ENCODE measurements around the gene GRK6. TPM values are rescaled to one million over a fixed set of nuclear protein-coding genes. Genes with fewer than 3 reads are reported as not detected.

The GRK6 gene
- polyA plus RNA-seq, 1 donor = 16.6 TPM

- no peaks in the 10 kb centered on the region for H3K9me3 ChIP-seq (ENCODE audit: control insufficient read depth, low read depth, low read length)
- no CpG with 5 or more reads among the region's 26 CpGs for WGBS (ENCODE audit: insufficient coverage, low lambda C conversion rate)
- H3K27me3 ChIP-seq (ENCODE audit: control insufficient read depth, insufficient read depth, low read length) = peaks cover 8% of the 10 kb centered on the region
- H3K4me3 ChIP-seq (ENCODE audit: low read length) = no peak overlapping the region
- no peak overlapping the region for H3K27ac ChIP-seq (ENCODE audit: low read length)
- H3K4me1 ChIP-seq (ENCODE audit: control insufficient read depth, insufficient read depth, low read length) = peaks cover 4% of the 10 kb centered on the region
- H3K36me3 ChIP-seq (ENCODE audit: control insufficient read depth, insufficient read depth, low read length) = peaks cover 41% of the 10 kb centered on the region
- DNase-seq = no peak
Measured at GRCh38 chr5:177440990-177441780, 14.7 kb downstream of the GRK6 start.

- Histone ChIP-seq H3K27me3 (ENCODE audit: control insufficient read depth, insufficient read depth, low read length) (peaks cover 12% of the 10 kb centered on the region), H3K4me3 (ENCODE audit: low read length) (no peak overlapping the region), H3K9me3 (ENCODE audit: control insufficient read depth, low read depth, low read length) (no peaks in the 10 kb centered on the region), H3K27ac (ENCODE audit: low read length) (no peak overlapping the region), H3K36me3 (ENCODE audit: control insufficient read depth, insufficient read depth, low read length) (peaks cover 34% of the 10 kb centered on the region), H3K4me1 (ENCODE audit: control insufficient read depth, insufficient read depth, low read length) (peaks cover 5% of the 10 kb centered on the region)
- WGBS (ENCODE audit: insufficient coverage, low lambda C conversion rate) = no CpG with 5 or more reads among the region's 20 CpGs
- no peak for DNase-seq
Measured at GRCh38 chr5:177442066-177442826, 15.8 kb downstream of the GRK6 start.

GRCh38 chr5:177443144-177443983 lies 16.9 kb downstream of the GRK6 start:
- no peaks in the 10 kb centered on the region for H3K9me3 ChIP-seq (ENCODE audit: control insufficient read depth, low read depth, low read length)
- DNase-seq = no peak

GRCh38 chr5:177444106-177445051 lies 17.9 kb downstream of the GRK6 start:
- peaks cover 21% of the 10 kb centered on the region for H3K36me3 ChIP-seq (ENCODE audit: control insufficient read depth, insufficient read depth, low read length)
- H3K27me3 ChIP-seq (ENCODE audit: control insufficient read depth, insufficient read depth, low read length) = peaks cover 32% of the 10 kb centered on the region
- H3K4me3 ChIP-seq (ENCODE audit: low read length) = no peak overlapping the region
- no peaks in the 10 kb centered on the region for H3K9me3 ChIP-seq (ENCODE audit: control insufficient read depth, low read depth, low read length)
- WGBS (ENCODE audit: insufficient coverage, low lambda C conversion rate) = no CpG with 5 or more reads among the region's 7 CpGs
- DNase-seq = no peak
- peaks cover 9% of the 10 kb centered on the region for H3K4me1 ChIP-seq (ENCODE audit: control insufficient read depth, insufficient read depth, low read length)
- H3K27ac ChIP-seq (ENCODE audit: low read length) = no peak overlapping the region

More at GRCh38 chr5:177443144-177443983, 16.9 kb downstream of the GRK6 start:
- Histone ChIP-seq H3K27ac (ENCODE audit: low read length) (no peak overlapping the region), H3K4me1 (ENCODE audit: control insufficient read depth, insufficient read depth, low read length) (peaks cover 9% of the 10 kb centered on the region), H3K27me3 (ENCODE audit: control insufficient read depth, insufficient read depth, low read length) (peaks cover 22% of the 10 kb centered on the region), H3K4me3 (ENCODE audit: low read length) (no peak overlapping the region), H3K36me3 (ENCODE audit: control insufficient read depth, insufficient read depth, low read length) (peaks cover 26% of the 10 kb centered on the region)
- WGBS (ENCODE audit: insufficient coverage, low lambda C conversion rate) = no CpG with 5 or more reads among the region's 15 CpGs

- Histone ChIP-seq H3K4me1 (ENCODE audit: control insufficient read depth, insufficient read depth, low read length) (peaks cover 9% of the 10 kb centered on the region), H3K27ac (ENCODE audit: low read length) (no peak overlapping the region), H3K36me3 (ENCODE audit: control insufficient read depth, insufficient read depth, low read length) (peaks cover 20% of the 10 kb centered on the region), H3K9me3 (ENCODE audit: control insufficient read depth, low read depth, low read length) (no peaks in the 10 kb centered on the region), H3K4me3 (ENCODE audit: low read length) (no peak overlapping the region), H3K27me3 (ENCODE audit: control insufficient read depth, insufficient read depth, low read length) (peaks cover 37% of the 10 kb centered on the region)
- DNase-seq = no peak
- 18% methylated on average over 3 of the region's 10 CpGs for WGBS (ENCODE audit: insufficient coverage, low lambda C conversion rate)
Measured at GRCh38 chr5:177445052-177445916, 18.8 kb downstream of the GRK6 start.

GRCh38 chr5:177445917-177446199 lies 19.4 kb downstream of the GRK6 start:
- no peak for DNase-seq
- Histone ChIP-seq H3K36me3 (ENCODE audit: control insufficient read depth, insufficient read depth, low read length) (peaks cover 15% of the 10 kb centered on the region), H3K9me3 (ENCODE audit: control insufficient read depth, low read depth, low read length) (no peaks in the 10 kb centered on the region), H3K4me1 (ENCODE audit: control insufficient read depth, insufficient read depth, low read length) (peaks cover 9% of the 10 kb centered on the region), H3K27ac (ENCODE audit: low read length) (no peak overlapping the region), H3K27me3 (ENCODE audit: control insufficient read depth, insufficient read depth, low read length) (peaks cover 37% of the 10 kb centered on the region), H3K4me3 (ENCODE audit: low read length) (peak overlapping the region; percentile 30)
- no CpG with 5 or more reads among the region's 8 CpGs for WGBS (ENCODE audit: insufficient coverage, low lambda C conversion rate)

- H3K27ac ChIP-seq (ENCODE audit: low read length) = no peak within 1 kb of the TSS
- WGBS (ENCODE audit: insufficient coverage, low lambda C conversion rate) = no CpG with 5 or more reads among the region's 89 CpGs
- peak in 1 of 2 donors; percentile 75 for DNase-seq
Measured at GRCh38 chr5:177446200-177447065, 20.0 kb downstream of the GRK6 start, which contains the start of gene PRR7. Gene PRR7, plus strand, starts transcription at chr5:177446814. Its CDS starts 8,254 bp downstream, at chr5:177455068.

GRCh38 chr5:177447066-177447610 lies 20.7 kb downstream of the GRK6 start:
- Histone ChIP-seq H3K36me3 (ENCODE audit: control insufficient read depth, insufficient read depth, low read length) (peaks cover 9% of the 10 kb centered on the region), H3K27me3 (ENCODE audit: control insufficient read depth, insufficient read depth, low read length) (peaks cover 37% of the 10 kb centered on the region), H3K4me3 (ENCODE audit: low read length) (no peak overlapping the region), H3K4me1 (ENCODE audit: control insufficient read depth, insufficient read depth, low read length) (peaks cover 9% of the 10 kb centered on the region), H3K9me3 (ENCODE audit: control insufficient read depth, low read depth, low read length) (no peaks in the 10 kb centered on the region), H3K27ac (ENCODE audit: low read length) (no peak overlapping the region)
- DNase-seq = peak in 1 of 2 donors; percentile 46
- WGBS (ENCODE audit: insufficient coverage, low lambda C conversion rate) = no CpG with 5 or more reads among the region's 52 CpGs

More at GRCh38 chr5:177446200-177447065, 20.0 kb downstream of the GRK6 start, which contains the start of gene PRR7:
- H3K4me3 ChIP-seq (ENCODE audit: low read length) = peak within 1 kb of the TSS; percentile 30
- no peaks in the 10 kb centered on the region for H3K9me3 ChIP-seq (ENCODE audit: control insufficient read depth, low read depth, low read length)
- peaks cover 9% of the 10 kb centered on the region for H3K4me1 ChIP-seq (ENCODE audit: control insufficient read depth, insufficient read depth, low read length)
- peaks cover 37% of the 10 kb centered on the region for H3K27me3 ChIP-seq (ENCODE audit: control insufficient read depth, insufficient read depth, low read length)
- H3K36me3 ChIP-seq (ENCODE audit: control insufficient read depth, insufficient read depth, low read length) = peaks cover 9% of the 10 kb centered on the region

Data from large intestine (tissue), 3 donors.